ENCODE measurements around the gene CYP2U1.

The CYP2U1 gene

GRCh38 chr4:107978716-107979451 lies 47.5 kb downstream of the CYP2U1 start:
- DNase-seq (ENCODE audit: low read depth, low spot score), result no peak

- DNase-seq (ENCODE audit: low read depth, low spot score), result no peak
Observed at GRCh38 chr4:107987916-107988762, 56.8 kb downstream of the CYP2U1 start.

- DNase-seq (ENCODE audit: low read depth, low spot score), result no peak
Observed at GRCh38 chr4:107988763-107989035, 57.4 kb downstream of the CYP2U1 start.

GRCh38 chr4:107989162-107989536 lies 57.8 kb downstream of the CYP2U1 start:
- DNase-seq (ENCODE audit: low read depth, low spot score), result no peak

GRCh38 chr4:107989537-107990386 lies 58.4 kb downstream of the CYP2U1 start, which contains the start of gene HADH:
HADH (plus strand) TSS chr4:107989889; CDS start chr4:107989933, 44 bp downstream.
- peak; percentile 85 for DNase-seq (ENCODE audit: low read depth, low spot score)

- no peak for DNase-seq (ENCODE audit: low read depth, low spot score)
Observed at GRCh38 chr4:107991945-107992630, 60.7 kb downstream of the CYP2U1 start.

- DNase-seq (ENCODE audit: low read depth, low spot score), result no peak
Observed at GRCh38 chr4:107993969-107994368, 62.6 kb downstream of the CYP2U1 start.

- no peak for DNase-seq (ENCODE audit: low read depth, low spot score)
Observed at GRCh38 chr4:107994894-107995293, 63.5 kb downstream of the CYP2U1 start.

GRCh38 chr4:107996949-107997788 lies 65.8 kb downstream of the CYP2U1 start:
- DNase-seq (ENCODE audit: low read depth, low spot score), result no peak

- no peak for DNase-seq (ENCODE audit: low read depth, low spot score)
Observed at GRCh38 chr4:107997794-107998193, 66.4 kb downstream of the CYP2U1 start.

GRCh38 chr4:107999932-108000539 lies 68.7 kb downstream of the CYP2U1 start:
- no peak for DNase-seq (ENCODE audit: low read depth, low spot score)

- DNase-seq (ENCODE audit: low read depth, low spot score), result no peak
Observed at GRCh38 chr4:108001540-108002135, 70.3 kb downstream of the CYP2U1 start.
